OCI-LY1 (cell line): ENCODE results near the gene ZNF506.

Source experiments
- H2AFZ ChIP-seq: fragments of 200-600 bp; sonication (generic), shearing (Covaris generic); 2 replicates; pipeline ENCODE4 v1.6.0; 2014; ENCODE audit warnings: antibody characterized with exemption, mild to moderate bottlenecking, low read length
- H3F3A ChIP-seq: fragments of 200-600 bp; sonication (generic), shearing (Covaris generic); 2 replicates; pipeline ENCODE4 v1.6.0; 2014; ENCODE audit warnings: mild to moderate bottlenecking, antibody characterized with exemption, low read length, moderate library complexity; ENCODE audit not compliant: insufficient read depth
- H3K27ac ChIP-seq: fragments of 200-600 bp; sonication (generic); 2 replicates; pipeline ENCODE4 v1.5.1; 2014; ENCODE audit warnings: low read length, mixed run types, mild to moderate bottlenecking, low read depth; ENCODE audit not compliant: poor library complexity, severe bottlenecking
- H3K27me3 ChIP-seq: fragments of 200-600 bp; sonication (generic); 2 replicates; pipeline ENCODE4 v1.6.0; 2014; ENCODE audit warnings: antibody characterized with exemption, mild to moderate bottlenecking, low read length, moderate library complexity; ENCODE audit not compliant: insufficient read depth
- H3K36me3 ChIP-seq: fragments of 200-600 bp; sonication (generic); 2 replicates; pipeline ENCODE4 v1.6.1; 2014; ENCODE audit warnings: mild to moderate bottlenecking, antibody characterized with exemption, low read length, moderate library complexity, mixed read lengths; ENCODE audit not compliant: insufficient read depth
- H3K4me1 ChIP-seq: fragments of 200-600 bp; sonication (generic); 2 replicates; pipeline ENCODE4 v1.5.1; 2014; ENCODE audit warnings: mild to moderate bottlenecking, low read length, moderate library complexity; ENCODE audit not compliant: insufficient read depth, severe bottlenecking
- H3K4me2 ChIP-seq: fragments of 200-600 bp; sonication (generic), shearing (Covaris generic); 2 replicates; pipeline ENCODE4 v1.6.1; 2014; ENCODE audit warnings: low read length
- H3K4me3 ChIP-seq: fragments of 200-600 bp; sonication (generic); 2 replicates; pipeline ENCODE4 v1.5.1; 2014; ENCODE audit warnings: low read length, low read depth, mild to moderate bottlenecking, mixed read lengths; ENCODE audit not compliant: poor library complexity, severe bottlenecking
- H3K79me2 ChIP-seq: fragments of 200-600 bp; shearing (Covaris generic); 2 replicates; pipeline ENCODE4 v1.6.1; 2016; ENCODE audit warnings: mixed run types, low read length, mixed read lengths; ENCODE audit not compliant: insufficient read depth
- H3K9ac ChIP-seq: fragments of 200-600 bp; sonication (generic), shearing (Covaris generic); 2 replicates; pipeline ENCODE4 v1.6.1; 2014; ENCODE audit warnings: mild to moderate bottlenecking, low read length, mixed read lengths
- H3K9me2 ChIP-seq: fragments of 200-600 bp; sonication (generic), shearing (Covaris generic); 2 replicates; pipeline ENCODE4 v1.6.1; 2014; ENCODE audit warnings: low read depth, mild to moderate bottlenecking, low read length, mixed read lengths
- H3K9me3 ChIP-seq: fragments of 200-600 bp; shearing (Covaris generic); 2 replicates; pipeline ENCODE4 v1.6.1; 2014; ENCODE audit warnings: low read length, mixed read lengths
- H4K20me1 ChIP-seq: fragments of 200-600 bp; sonication (generic), shearing (Covaris generic); 2 replicates; pipeline ENCODE4 v1.6.0; 2016; ENCODE audit warnings: mild to moderate bottlenecking, low read length; ENCODE audit not compliant: insufficient read depth
- EZH2 ChIP-seq: fragments of 200-600 bp; sonication (generic), shearing (Covaris generic); IDR thresholded peaks from 2 replicates; pipeline ENCODE4 v1.8.0; 2017; ENCODE audit warnings: borderline replicate concordance, mixed run types, mild to moderate bottlenecking, antibody characterized with exemption, low read length, moderate library complexity, mixed read lengths
- TF ChIP-seq, protein P1 (sequence below): fragments of 200-600 bp; sonication (generic), shearing (Covaris generic); IDR thresholded peaks from 2 replicates; pipeline ENCODE4 v1.5.1; 2017; ENCODE audit warnings: mild to moderate bottlenecking, antibody characterized with exemption, low read length, moderate library complexity, mixed read lengths

Gene ZNF506

DNA sequence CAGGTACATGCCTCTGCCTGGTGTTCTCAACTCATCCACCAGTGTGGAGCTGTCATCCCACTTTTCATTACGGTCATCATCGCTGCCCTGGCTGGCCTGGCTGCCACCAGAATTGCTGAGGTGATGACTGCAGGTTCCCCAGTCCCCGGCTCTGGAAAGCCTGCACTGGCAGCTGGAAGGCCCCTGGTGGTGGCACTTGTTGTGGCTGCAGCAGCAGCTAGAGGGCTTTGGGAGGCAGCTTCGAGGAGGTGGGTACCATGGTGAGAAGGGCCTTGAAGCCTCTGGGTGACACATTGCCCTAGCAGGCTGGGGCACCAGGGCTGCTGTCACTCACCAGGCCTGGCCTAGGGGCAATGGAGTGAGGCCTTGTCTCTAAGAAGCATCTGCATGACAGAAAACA is 63.4 kb downstream of the ZNF506 start:
- H3K36me3 ChIP-seq: no peaks in the 10 kb centered on the region
- TF ChIP-seq, protein P1, sequence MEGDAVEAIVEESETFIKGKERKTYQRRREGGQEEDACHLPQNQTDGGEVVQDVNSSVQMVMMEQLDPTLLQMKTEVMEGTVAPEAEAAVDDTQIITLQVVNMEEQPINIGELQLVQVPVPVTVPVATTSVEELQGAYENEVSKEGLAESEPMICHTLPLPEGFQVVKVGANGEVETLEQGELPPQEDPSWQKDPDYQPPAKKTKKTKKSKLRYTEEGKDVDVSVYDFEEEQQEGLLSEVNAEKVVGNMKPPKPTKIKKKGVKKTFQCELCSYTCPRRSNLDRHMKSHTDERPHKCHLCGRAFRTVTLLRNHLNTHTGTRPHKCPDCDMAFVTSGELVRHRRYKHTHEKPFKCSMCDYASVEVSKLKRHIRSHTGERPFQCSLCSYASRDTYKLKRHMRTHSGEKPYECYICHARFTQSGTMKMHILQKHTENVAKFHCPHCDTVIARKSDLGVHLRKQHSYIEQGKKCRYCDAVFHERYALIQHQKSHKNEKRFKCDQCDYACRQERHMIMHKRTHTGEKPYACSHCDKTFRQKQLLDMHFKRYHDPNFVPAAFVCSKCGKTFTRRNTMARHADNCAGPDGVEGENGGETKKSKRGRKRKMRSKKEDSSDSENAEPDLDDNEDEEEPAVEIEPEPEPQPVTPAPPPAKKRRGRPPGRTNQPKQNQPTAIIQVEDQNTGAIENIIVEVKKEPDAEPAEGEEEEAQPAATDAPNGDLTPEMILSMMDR: no peak; the same call in 1 of the 2 replicates
- no peak for TF ChIP-seq EZH2

GRCh38 chr19:19752760-19753403 is 68.7 kb downstream of the ZNF506 start:
- Histone ChIP-seq H3K36me3 (no peaks in the 10 kb centered on the region), H3F3A (no peaks in the 10 kb centered on the region), H3K79me2 (no peaks in the 10 kb centered on the region), H3K9ac (no peak overlapping the region), H3K27me3 (no peaks in the 10 kb centered on the region; the same call in 1 of the 2 replicates), H3K4me2 (no peak overlapping the region), H3K27ac (no peak overlapping the region), H3K9me2 (no peaks in the 10 kb centered on the region), H3K9me3 (no peaks in the 10 kb centered on the region), H4K20me1 (no peaks in the 10 kb centered on the region), H3K4me3 (no peak overlapping the region), H2AFZ (no peak overlapping the region), H3K4me1 (no peaks in the 10 kb centered on the region)
- TF ChIP-seq, protein P1: no peak
- TF ChIP-seq EZH2: no peak

More for the DNA sequence above, 63.4 kb downstream of the ZNF506 start:
- Histone ChIP-seq H3K27ac (no peak overlapping the region), H3K27me3 (no peaks in the 10 kb centered on the region), H3K4me3 (no peak overlapping the region), H4K20me1 (no peaks in the 10 kb centered on the region), H3K9me2 (no peaks in the 10 kb centered on the region), H2AFZ (no peak overlapping the region), H3K9ac (no peak overlapping the region), H3K9me3 (no peaks in the 10 kb centered on the region), H3K4me2 (no peak overlapping the region), H3K4me1 (no peaks in the 10 kb centered on the region), H3F3A (no peaks in the 10 kb centered on the region), H3K79me2 (no peaks in the 10 kb centered on the region)

GRCh38 chr19:19751846-19752245 is 69.7 kb downstream of the ZNF506 start:
- Histone ChIP-seq H4K20me1 (no peaks in the 10 kb centered on the region), H2AFZ (no peak overlapping the region), H3K27ac (no peak overlapping the region), H3K79me2 (no peaks in the 10 kb centered on the region), H3K36me3 (no peaks in the 10 kb centered on the region), H3K9me2 (no peaks in the 10 kb centered on the region), H3F3A (no peaks in the 10 kb centered on the region), H3K4me2 (no peak overlapping the region), H3K4me3 (no peak overlapping the region), H3K4me1 (no peaks in the 10 kb centered on the region), H3K27me3 (no peaks in the 10 kb centered on the region; the same call in 1 of the 2 replicates), H3K9me3 (no peaks in the 10 kb centered on the region), H3K9ac (no peak overlapping the region)
- TF ChIP-seq, protein P1: no peak
- no peak for TF ChIP-seq EZH2
